DMS53 treated with DMSO at 0.1 percent for 48 hours (cell line): ENCODE results near the gene SPG7.
"Not testable (repeated sequence)": the region's sequence is repeated elsewhere in the genome, so short reads cannot be mapped to it uniquely, and the experiment has no call there.

ENCODE experiments used
- DNase-seq: peaks from one replicate; lab custom pipeline; 2025; ENCODE audit not compliant: unreplicated experiment; lab: John Stamatoyannopoulos, UW

The SPG7 gene

DNA sequence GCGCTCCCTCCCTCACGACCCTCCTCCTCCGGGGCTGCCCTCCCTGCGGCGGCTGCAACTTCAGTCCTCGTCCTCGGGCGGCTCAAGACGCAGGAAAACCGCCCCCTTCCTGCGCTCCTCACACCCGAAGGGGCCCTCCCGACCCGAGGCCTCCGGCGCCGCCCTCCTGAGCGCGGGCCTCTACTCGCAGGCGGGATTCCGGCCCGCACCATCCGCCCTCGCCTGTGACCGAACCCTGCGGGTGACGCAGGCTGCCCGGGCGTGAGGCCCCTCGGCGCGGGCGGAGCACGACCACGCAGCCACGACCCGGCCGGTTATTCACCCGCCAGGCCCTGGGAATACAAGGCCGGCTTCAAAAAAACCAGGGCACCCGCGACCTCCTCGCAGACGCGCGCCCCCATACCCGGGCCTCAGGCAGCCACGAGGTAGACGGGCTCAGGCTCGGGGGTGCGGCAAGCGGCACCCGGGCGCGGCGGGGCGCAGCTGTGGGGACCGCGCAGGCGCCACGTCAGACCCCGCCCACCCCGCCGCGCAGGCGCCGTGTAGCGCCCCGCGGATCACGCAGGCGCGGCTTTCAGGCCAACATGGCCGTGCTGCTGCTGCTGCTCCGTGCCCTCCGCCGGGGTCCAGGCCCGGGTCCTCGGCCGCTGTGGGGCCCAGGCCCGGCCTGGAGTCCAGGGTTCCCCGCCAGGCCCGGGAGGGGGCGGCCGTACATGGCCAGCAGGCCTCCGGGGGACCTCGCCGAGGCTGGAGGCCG, at the start of gene SPG7:
TSS of gene SPG7 (plus strand) at position 570 of the 757 bp plus-strand sequence. CDS start at position 585, 15 bp downstream.
- peak; percentile 47 for DNase-seq

DNA sequence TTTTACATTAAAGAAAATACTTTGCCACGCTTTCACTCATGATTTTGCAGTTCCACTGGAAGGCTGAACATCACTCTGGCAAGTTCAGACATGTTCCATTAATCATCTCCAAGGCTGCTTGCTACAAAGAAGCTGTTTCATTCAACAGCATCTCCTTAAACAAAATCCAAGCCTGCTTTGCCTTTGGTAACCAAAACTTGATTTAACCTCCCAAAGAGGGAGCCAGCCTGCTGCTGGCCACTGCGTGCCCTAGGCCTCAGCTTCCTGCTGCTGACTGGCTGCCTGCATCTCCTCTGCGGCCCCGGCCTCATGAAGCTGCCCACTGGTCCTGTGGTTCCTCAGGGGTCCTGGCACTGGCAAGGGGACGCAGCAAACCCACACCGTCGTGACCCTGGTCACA, 49.7 kb upstream of the SPG7 start:
- no peak for DNase-seq

DNA sequence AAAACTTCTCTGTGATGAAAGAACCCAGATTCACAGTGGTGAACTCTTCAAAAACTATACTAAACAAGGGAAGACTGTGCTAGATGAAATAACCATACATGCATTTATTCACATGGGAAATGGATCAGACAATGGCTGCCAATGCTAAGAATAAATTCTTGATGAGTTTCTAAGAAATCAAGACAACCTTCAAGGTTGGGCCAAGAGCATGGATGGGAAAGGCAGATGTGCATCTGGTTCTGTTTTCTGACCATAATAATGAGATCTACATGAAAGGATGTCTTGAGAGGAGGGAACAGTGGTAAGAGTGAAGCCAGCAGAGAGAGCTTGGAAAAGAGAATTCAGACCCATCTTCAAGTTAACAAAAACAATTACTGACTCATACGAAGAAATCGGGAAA, 49.2 kb upstream of the SPG7 start:
- DNase-seq: no peak

DNA sequence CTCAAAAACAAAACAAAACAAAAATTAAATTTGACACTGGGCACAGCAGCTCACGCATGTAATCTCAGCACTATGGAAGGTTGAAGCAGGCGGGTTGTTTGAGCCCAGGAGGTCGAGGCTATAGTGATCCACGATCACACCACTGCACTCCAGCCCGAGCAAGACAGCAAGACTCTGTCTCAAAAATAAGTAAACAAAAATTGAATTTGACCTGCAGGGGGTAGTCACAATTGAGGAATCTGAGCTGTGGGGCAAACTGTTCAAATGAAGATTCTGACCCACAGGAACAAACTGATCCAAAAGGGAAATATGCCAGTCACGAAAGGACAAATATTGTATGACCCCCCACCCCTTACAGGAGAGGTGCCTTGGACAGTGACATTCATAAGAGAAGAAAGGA, 47.6 kb upstream of the SPG7 start:
- no peak for DNase-seq

DNA sequence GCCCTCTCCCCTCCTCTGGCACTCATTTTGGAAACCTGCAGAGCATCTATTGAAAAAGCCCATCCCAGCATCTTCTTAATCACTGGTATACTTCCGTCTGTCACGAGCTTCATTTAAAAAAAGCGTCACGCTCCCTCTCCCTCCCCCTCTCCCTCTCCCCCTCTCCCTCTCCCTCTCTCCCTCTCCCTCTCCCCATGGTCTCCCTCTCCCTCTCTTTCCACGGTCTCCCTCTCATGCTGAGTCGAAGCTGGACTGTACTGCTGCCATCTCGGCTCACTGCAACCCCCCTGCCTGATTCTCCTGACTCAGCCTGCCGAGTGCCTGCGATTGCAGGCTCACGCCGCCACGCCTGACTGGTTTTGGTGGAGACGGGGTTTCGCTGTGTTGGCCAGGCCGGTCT, 46.3 kb upstream of the SPG7 start:
- not testable (repeated sequence) for DNase-seq

DNA sequence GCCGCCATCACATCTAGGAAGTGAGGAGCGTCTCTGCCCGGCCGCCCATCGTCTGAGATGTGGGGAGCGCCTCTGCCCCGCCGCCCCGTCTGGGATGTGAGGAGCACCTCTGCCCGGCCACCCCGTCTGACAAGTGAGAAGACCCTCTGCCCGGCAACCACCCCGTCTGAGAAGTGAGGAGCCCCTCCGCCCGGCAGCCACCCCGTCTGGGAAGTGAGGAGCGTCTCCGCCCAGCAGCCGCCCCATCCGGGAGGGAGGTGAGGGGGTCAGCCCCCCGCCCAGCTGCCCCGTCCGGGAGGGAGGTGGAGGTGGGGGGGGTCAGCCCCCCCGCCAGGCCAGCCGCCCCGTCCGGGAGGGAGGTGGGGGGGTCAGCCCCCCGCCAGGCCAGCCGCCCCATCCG, 45.6 kb upstream of the SPG7 start:
- DNase-seq: not testable (repeated sequence)

DNA sequence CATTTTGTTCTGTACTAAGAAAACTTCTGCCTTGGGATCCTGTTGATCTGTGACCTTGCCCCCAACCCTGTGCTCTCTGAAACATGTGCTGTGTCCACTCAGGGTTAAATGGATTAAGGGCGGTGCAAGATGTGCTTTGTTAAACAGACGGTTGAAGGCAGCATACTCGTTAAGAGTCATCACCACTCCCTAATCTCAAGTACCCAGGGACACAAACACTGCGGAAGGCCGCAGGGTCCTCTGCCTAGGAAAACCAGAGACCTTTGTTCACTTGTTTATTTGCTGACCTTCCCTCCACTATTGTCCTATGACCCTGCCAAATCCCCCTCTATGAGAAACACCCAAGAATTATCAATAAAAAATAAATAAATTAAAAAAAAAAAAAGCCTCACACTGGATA, 44.9 kb upstream of the SPG7 start:
- not testable (repeated sequence) for DNase-seq

DNA sequence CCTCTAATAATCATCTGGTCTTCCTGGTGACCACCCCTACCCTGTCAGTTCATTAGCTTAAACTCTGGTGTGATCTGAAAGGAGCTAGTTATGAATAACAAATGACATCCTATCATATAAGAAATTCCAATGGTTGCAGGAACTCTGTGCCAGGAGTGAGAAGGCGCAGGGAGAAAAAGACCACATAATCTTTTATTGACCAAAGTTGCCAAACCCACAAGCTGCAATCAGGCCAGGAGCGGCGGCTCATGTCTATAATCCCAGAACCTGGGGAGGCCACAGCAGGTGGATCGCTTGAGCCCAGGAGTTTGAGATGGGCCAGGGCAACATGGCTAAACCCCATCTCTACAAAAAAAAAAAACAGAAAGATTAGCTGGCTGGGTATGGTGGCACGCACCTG, 41.3 kb upstream of the SPG7 start:
- no peak for DNase-seq

DNA sequence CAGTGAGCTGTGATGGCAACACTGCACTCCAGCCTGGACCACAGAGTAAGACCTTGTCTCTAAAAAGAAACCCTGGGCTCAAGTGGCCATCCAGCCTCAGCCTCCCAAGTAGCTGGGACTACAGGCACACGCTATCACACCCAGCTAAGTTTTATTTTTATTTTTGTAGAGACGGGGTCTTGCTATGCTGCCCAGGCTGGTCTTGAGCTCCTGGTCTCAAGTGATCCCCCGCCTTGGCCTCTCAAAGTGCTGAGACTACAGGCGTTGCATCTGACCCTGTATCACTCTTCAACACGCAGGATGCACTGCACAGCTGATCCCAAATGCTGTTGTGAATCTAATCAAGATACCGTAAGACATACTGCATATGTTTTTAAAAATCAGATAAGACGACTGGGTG, 40.8 kb upstream of the SPG7 start:
- no peak for DNase-seq

DNA sequence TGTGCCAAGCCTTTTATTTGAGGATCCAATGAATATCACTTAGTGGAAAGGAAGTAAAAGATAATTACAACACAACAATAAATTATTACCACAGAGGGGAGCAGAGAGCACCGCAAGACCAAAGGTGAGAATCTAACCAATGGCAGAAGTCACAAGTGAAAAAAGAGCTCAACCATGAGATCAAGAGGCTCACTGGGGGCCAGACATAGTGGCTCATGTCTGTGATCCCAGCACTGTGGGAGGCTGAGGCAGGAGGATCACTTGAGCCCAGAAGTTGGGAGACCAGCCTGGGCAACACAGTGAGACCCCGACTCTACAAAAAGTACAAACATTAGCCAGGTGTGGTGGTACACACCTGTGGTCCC, 35.5 kb upstream of the SPG7 start:
- DNase-seq: no peak

DNA sequence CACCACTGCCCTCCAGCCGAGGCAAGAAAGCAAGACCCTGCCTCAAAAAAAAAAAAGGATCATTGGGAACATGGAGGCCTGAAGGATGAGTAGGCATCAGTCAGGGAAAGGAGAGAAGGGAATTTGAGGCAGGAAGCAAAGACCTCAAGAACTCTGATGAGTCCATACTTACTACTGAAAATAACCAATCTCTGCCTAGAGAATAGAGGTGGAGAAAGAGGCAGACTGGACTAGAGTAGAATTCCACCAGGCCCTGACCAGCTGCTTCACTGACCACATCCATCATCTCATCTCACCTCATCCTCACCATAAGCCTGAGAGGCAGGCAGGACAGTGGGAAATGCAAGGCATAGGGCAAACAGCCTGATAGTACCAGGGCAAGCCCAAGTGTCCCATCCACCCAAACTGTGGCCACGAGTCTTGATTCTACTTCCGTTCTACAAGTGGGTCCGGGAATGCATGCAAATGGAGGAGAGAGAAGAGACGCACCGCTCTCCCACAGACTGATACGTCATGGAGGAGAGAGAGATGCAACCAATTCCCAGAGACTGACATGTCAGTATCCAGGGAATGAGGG, 35.0 kb upstream of the SPG7 start:
- DNase-seq: no peak

DNA sequence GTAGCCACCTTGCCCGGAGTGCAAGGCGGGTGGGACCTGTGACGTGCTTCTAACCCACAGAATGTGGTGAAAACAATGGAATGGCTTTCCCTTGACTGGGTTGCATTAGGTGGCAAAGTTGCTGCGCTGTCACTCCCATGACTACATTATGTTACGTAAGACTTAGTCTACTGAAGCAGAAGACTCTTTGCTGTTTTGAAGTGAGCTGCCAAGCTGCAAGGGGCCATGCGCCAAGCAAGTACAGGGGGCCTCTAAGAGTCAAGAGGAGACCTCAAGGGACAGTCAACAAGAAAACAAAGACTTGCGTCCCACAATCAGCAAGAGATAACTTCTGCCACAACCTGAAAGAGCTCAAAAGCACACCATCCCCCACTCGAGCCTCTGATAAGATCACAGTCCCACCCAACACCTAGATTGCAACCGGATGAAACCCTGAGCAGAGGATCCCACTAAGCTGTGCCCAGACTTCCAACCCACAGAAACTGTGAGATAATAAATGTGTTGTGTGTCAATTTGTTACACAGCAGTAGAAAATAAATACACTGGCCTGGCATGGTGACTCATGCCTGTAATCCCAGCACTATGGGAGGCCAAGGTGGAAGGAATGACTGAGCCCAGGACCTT, 34.3 kb upstream of the SPG7 start:
- no peak for DNase-seq

DNA sequence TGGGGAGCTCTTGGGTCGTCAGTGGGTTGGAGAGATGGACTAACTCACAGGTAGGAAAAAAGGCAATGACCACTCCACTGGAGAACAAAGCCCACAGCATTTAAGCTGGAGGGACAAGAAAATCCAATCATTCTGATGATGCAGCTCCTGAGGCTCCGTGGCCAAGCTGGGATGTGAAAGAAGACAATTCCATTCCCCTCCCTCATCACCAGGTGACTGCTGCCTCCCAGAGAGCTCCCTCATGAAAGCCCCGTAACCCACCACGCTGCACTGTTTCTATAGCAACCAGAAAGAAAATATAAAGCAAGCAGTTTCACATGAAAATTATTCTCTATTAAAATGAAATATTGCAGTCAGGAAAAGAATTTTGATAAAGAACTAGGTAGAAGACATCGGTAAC, 33.1 kb upstream of the SPG7 start:
- no peak for DNase-seq

DNA sequence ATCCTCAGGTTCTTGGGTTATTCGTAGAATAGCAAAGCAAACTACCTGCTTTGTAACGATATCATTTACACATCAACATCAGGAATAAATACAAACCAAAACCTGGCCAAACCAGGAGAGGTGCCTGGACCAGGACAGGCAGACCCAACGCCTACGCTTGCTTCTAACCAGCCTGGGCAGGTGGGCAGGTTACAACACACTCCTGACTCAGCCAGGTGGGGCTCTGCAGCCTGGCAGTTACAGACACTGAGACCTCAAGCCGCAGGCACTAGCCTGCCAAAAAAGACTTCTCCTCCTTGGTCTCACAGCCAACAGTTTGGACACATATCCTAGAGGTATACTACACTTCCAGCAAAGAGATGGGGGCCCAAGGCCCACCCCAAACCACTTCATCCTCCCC, 31.8 kb upstream of the SPG7 start:
- DNase-seq: no peak

DNA sequence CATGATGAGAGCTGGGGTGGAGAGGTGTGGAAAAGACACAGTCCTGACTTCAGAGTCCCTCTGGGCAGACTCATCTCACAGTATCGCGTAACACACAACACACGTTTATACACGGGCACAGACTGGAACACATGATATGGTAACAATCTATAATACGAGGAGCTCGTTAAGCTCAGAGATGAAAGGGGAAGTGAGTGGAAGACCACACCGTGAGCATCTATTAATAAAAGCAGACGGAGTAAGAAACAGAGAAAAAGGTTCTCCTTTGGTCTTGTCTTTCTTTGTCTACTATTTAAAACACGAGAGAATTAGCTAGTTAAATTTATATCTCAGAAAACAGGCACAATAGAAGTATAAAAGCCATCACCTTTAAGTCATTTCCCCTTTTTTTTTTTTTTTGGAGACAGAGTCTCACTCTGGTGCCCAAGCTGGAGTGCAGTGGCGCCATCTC, 31.4 kb upstream of the SPG7 start:
- DNase-seq: no peak

DNA sequence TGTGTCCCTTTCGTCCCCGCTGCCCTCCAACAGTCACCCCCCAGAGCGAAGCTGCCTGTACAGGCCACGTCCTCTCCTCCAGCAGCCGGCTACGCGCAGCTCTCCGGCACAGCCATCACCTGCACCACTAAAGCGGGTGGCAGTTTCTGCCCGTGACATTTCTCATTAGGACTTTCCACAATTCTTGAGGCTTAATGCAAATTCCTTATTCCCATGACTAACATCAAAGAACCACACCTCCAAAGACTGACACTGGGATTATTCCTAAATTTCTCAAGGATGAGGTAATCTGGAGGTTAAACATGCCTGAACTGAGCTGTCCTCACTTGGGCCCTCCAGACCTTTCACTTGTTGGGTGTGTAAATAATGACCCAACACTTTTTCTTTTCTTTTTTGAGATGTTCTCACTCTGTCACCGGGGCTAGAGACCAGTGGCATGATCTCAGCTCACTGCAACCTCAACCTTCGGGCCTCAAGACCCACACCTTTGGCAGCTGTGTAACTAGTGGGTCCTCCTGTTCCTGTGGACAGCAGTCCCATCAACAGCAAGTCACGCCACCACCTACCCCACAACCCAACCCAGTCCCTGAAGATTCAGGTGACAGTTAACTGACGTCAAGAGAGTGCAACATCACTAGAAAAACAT, 29.5 kb upstream of the SPG7 start:
- no peak for DNase-seq

DNA sequence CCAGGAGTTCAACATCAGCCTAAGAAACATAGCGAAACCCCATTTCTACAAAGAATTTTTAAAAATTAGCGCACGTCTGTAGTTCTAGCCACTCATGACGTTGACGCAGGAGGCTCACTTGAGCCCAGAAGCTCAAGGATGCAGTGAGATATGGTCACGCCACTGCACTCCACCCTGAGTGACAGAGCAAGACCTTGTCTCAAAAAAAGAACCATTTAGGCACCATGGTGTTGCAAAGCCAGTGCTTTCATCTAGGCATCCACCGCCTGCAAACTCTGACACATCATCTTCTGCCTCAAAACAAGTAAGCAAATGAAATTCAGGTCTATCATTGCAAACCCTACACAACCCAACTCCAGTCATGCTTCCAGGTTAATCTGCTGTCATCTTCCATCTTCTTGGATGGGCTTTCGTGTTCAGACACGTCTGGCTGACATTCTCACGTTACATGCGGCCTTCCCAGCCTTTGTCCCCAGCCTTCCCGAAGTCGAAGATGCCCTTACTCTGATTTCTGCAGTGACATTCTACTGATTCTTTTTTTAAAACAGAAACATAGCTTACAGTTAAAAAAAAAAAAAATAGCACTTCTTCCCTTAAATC, 26.7 kb upstream of the SPG7 start:
- no peak for DNase-seq

DNA sequence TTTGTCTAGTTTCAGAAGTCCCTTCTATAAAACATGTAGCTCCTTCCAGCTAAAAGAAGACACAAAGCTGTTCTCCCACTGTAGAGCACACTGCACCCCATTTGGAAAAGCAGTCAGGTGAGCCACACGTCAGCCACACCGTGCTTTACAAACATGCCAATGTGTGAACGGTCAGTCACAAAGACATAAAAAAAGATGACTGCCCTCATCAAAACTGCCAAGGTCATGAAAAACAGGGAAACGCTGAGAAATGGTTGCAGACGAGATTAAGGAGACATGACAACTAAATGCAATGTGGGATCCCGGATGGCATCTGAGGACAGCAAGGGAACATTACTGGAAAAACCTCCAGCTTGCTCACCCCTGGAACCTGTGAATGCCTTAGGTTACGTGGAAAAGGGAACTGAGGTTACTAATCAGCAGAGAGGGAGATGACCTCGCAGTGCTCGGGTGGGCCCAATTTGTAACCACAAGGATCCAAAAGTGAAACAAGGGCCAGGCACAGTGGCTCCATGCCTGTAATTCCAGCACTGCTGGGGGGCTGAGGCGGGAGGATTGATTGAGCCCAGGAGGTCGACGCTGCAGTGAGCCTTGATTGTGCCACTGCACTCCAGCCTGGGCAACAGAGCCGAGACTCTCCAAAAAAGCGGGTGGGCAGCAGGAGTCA, 25.9 kb upstream of the SPG7 start:
- no peak for DNase-seq

DNA sequence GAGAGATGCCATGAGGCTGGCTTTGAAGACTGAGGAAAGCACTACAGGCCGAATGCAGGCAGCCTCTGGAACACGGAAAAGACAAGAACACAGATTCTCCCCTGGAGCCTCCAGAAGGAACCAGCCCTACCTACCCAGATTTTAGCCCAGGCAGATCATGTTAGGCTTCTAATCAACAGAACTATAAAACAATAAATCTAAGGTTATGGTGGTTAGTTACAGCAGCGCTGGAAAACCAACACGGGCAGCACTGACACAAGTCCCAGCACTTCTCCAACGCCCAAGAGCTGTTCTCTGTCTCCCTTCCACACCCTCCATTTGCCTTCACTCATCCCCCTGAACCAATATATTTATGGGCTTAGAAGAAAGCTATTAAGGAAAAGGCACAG, 25.4 kb upstream of the SPG7 start:
- DNase-seq: no peak

DNA sequence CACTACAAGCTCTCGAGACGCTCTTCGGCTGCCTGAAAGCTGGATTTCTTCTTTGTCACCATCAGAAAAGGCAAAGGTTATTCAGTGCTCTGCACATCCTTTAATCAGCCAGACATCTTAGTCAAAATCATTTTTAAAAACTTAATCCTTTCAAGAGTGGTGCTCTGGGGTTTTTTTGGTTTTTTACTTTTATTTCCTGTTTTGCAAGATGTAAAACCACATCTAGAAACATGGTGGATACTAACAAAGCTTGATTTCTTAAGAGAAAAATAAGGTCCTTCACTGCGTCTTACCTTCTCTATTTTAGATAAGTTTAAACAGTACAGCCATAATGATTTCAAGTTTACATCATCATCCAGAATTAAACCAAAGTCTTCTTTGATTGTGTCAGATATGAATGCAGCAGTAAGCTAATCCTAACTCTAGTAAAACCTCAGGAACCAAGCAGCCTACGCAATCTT, 24.1 kb upstream of the SPG7 start:
- no peak for DNase-seq
